Mesodermal cell (in vitro differentiated cells): Measurements from ENCODE around the gene PGA4.
"Not testable (repeated sequence)": the region's sequence is repeated elsewhere in the genome, so short reads cannot be mapped to it uniquely, and the experiment has no call there.

Experiments used
- H3K27ac ChIP-seq: 2 replicates; pipeline ENCODE4 v1.7.0; 2013; ENCODE audit warnings: mild to moderate bottlenecking, low read depth, low read length, moderate library complexity; ENCODE audit not compliant: severe bottlenecking
- H3K36me3 ChIP-seq: 2 replicates; pipeline ENCODE4 v1.7.1; 2013; ENCODE audit warnings: mild to moderate bottlenecking, low read length, moderate library complexity; ENCODE audit not compliant: control insufficient read depth, insufficient read depth
- H3K4me1 ChIP-seq: one replicate; pipeline ENCODE4 v1.7.1; 2013; ENCODE audit warnings: mild to moderate bottlenecking, low read length; ENCODE audit not compliant: insufficient read depth, control insufficient read depth, poor library complexity, severe bottlenecking
- H3K4me3 ChIP-seq: 2 replicates; pipeline ENCODE4 v1.7.0; 2013; ENCODE audit warnings: low read length, control low read depth, mild to moderate bottlenecking; ENCODE audit not compliant: insufficient read depth, poor library complexity, severe bottlenecking; ENCODE audit errors: extremely low read depth
- H3K9me3 ChIP-seq: 2 replicates; pipeline ENCODE4 v1.7.1; 2013; ENCODE audit warnings: mild to moderate bottlenecking, low read length, moderate library complexity; ENCODE audit not compliant: control insufficient read depth
- WGBS, 2 experiments: methylation state at CpG; one replicate each; pipeline ENCODE4 v1.1.5; 2013; ENCODE audit warnings: missing lambda C conversion rate in 2 of 2; ENCODE audit not compliant: insufficient coverage in 2 of 2; 5-methylcytosine and 5-hydroxymethylcytosine counted together

Gene PGA4

GRCh38 chr11:61203873-61204272 lies 18.3 kb upstream of the PGA4 start:
- not testable (repeated sequence) for H3K27ac ChIP-seq, H3K4me3 ChIP-seq, H3K36me3 ChIP-seq, H3K4me1 ChIP-seq, H3K9me3 ChIP-seq
- no CpG with 5 or more reads among the region's 5 CpGs for WGBS, 2 experiments

GRCh38 chr11:61204502-61205059 lies 17.6 kb upstream of the PGA4 start:
- 77 to 83% methylated on average over 9 to 10 of the region's 14 CpGs for WGBS, 2 experiments
- H3K36me3 ChIP-seq, H3K4me1 ChIP-seq, H3K9me3 ChIP-seq, H3K27ac ChIP-seq, H3K4me3 ChIP-seq: not testable (repeated sequence)

DNA sequence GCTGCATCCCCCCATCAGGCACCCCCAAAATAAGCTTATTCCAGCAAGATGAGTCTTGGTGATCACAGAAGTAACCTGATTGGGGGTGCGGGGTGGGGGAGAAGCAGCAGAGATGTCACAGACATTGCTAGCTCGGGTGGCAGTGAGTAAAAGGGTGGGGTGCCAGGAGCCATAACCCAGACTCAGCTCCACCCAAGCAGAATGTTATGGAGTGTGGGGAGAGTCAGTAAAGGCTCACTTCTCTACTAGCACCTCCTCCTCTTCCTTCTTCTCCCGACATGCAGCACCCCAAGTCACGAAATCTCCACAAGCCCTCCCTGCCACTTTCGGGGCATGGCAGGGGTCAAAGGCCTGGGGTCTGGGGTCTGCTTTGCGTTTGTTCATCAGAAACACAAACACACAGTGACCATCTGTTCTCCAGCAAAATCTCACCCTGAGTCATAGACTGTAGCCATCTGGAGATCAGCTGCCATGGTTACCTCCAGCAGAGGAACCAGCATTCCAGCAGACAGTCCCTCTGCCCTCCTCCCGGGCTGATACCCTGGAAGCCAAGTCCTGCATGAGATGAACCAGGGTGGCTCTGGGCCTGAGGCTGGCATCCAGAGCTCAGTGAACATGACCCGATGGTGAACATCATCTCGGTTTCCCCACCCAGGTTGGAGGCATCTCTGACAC lies 14.4 kb upstream of the PGA4 start:
- not testable (repeated sequence) for H3K9me3 ChIP-seq, H3K36me3 ChIP-seq, H3K4me3 ChIP-seq, H3K27ac ChIP-seq, H3K4me1 ChIP-seq
- no CpG with 5 or more reads among the region's 9 CpGs for WGBS, 2 experiments

DNA sequence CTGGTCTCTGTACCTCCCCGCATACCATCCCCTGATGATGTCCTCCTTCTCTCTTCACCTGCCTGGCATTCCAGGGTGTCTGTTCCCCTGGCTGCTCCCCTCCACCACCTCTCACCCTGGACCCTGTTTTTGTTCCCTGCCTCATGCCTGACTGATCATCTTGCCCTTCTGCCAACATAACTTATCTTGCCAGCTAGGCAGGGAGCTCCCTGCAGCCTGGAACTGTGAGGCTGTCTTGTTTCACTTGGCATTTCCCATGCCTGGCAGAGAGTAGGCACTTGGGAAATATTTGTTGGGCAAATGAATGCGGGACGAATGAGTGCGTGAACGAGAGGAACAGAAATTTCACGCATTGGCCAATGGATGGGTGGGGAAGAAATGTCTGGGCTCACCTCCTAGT lies 11.5 kb upstream of the PGA4 start:
- H3K4me1 ChIP-seq, H3K27ac ChIP-seq, H3K9me3 ChIP-seq, H3K4me3 ChIP-seq, H3K36me3 ChIP-seq: not testable (repeated sequence)
- no CpG with 5 or more reads among the region's 6 CpGs for WGBS, 2 experiments

GRCh38 chr11:61211327-61211952 lies 10.7 kb upstream of the PGA4 start:
- H3K27ac ChIP-seq, H3K4me3 ChIP-seq, H3K9me3 ChIP-seq, H3K36me3 ChIP-seq, H3K4me1 ChIP-seq: not testable (repeated sequence)
- WGBS, 2 experiments = 92% methylated on average over 2 of the region's 10 CpGs; no CpG with 5 or more reads in 1 of the 2 experiments

DNA sequence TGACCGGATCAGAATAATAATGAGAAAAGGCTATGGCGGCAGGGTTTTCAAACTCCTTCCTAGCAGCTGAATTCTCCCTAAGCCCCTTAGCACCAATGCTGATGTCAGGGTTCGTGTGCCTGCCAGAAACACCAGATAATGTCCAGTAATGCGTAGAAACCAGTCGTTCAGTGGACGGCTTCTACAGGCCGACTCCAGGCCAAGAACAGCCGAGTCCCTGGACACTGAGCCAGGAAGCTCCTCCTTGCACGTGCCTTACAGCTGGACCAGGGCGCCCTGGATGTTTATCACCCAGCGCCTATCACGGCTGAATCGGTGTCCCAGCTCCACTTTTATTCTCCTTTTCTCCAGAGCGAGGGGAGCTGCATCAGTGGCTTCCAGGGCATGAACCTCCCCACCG lies 9.9 kb upstream of the PGA4 start:
- no CpG with 5 or more reads among the region's 15 CpGs for whole genome bisulfite sequencing, 2 experiments
- not testable (repeated sequence) for H3K4me3 ChIP-seq, H3K4me1 ChIP-seq, H3K36me3 ChIP-seq, H3K9me3 ChIP-seq, H3K27ac ChIP-seq

- not testable (repeated sequence) for H3K4me3 ChIP-seq, H3K36me3 ChIP-seq, H3K27ac ChIP-seq, H3K9me3 ChIP-seq, H3K4me1 ChIP-seq
- no CpG with 5 or more reads among the region's 3 CpGs for WGBS, 2 experiments
Observed at GRCh38 chr11:61213711-61214324, 8.3 kb upstream of the PGA4 start.

DNA sequence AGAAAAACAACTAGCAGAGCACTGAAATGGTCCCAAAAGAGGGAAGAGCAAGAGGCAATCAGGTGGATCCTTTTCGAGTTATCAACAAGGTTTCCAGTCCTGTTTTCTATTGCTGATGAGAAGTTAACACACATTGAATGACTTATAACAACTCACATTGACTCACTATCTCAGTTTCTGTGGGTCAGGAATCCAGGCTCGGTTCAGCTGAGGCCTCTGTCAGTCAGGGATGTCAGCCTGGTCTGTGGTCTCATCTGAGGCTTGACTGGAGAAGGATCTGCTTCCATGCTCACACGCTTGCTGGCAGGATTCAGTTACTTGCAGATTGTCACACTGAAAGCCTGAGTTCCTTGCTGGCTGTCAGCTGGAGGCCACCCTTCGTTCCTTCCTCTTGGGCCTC lies 3.8 kb upstream of the PGA4 start:
- not testable (repeated sequence) for H3K36me3 ChIP-seq, H3K4me3 ChIP-seq, H3K4me1 ChIP-seq, H3K9me3 ChIP-seq, H3K27ac ChIP-seq
- WGBS, 2 experiments = no CpG with 5 or more reads among the region's 4 CpGs

- not testable (repeated sequence) for H3K27ac ChIP-seq, H3K4me3 ChIP-seq, H3K36me3 ChIP-seq, H3K4me1 ChIP-seq, H3K9me3 ChIP-seq
- WGBS, 2 experiments = 100% methylated on average over 2 of the region's 5 CpGs; no CpG with 5 or more reads in 1 of the 2 experiments
Observed at GRCh38 chr11:61219016-61219415, 3.1 kb upstream of the PGA4 start.

DNA sequence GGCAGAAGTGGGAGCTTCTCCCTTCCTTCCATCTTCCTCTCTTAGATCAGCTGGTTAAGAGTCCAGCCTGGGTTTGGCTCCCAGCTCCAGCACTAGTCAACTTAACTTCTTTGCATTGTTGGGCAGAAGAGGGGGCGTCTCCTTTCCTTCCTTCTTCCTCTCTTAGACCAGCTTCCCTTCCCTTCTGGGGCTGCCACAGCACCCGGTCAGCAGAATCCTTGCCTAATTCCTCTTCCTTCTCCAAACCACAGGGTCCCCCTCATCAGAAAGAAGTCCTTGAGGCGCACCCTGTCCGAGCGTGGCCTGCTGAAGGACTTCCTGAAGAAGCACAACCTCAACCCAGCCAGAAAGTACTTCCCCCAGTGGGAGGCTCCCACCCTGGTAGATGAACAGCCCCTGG lies 545 bp downstream of the PGA4 start:
- not testable (repeated sequence) for H3K36me3 ChIP-seq, H3K4me3 ChIP-seq, H3K27ac ChIP-seq, H3K9me3 ChIP-seq, H3K4me1 ChIP-seq
- WGBS, 2 experiments = no CpG with 5 or more reads among the region's 5 CpGs
